GM12891 (cell line): Measurements from ENCODE around the gene COL4A2.

Experiments used
- DNase-seq: peaks from one replicate; pipeline ENCODE4 v3.0.0; 2011; ENCODE audit warnings: low spot score; ENCODE audit not compliant: insufficient read length
- FAIRE-seq: peaks from 2 replicates; lab custom pipeline; 2011; peaks lifted over from hg19 to GRCh38; lab: Jason Lieb, UNC
- PAX5 ChIP-seq: IDR thresholded peaks from 2 replicates; pipeline ENCODE4 v1.6.1; 2011; ENCODE audit warnings: low read length, moderate library complexity, mild to moderate bottlenecking; ENCODE audit not compliant: insufficient read depth, severe bottlenecking
- POLR2A ChIP-seq: IDR thresholded peaks from 2 replicates; pipeline ENCODE4 v1.6.1; 2011; ENCODE audit warnings: low read depth, low read length, control low read depth
- POLR2AphosphoS5 ChIP-seq: IDR thresholded peaks from 2 replicates; pipeline ENCODE4 v1.6.1; 2011; ENCODE audit warnings: low read depth, low read length, control low read depth
- POU2F2 ChIP-seq: IDR thresholded peaks from 2 replicates; pipeline ENCODE4 v1.6.1; 2011; ENCODE audit warnings: low read depth, mild to moderate bottlenecking, control low read depth, low read length, moderate library complexity
- SPI1 ChIP-seq: IDR thresholded peaks from 2 replicates; pipeline ENCODE4 v1.6.1; 2011; ENCODE audit warnings: low read depth, low read length, control low read depth
- TAF1 ChIP-seq: IDR thresholded peaks from 2 replicates; pipeline ENCODE4 v1.6.1; 2011; ENCODE audit warnings: low read depth, low read length, control low read depth

Gene COL4A2

DNA sequence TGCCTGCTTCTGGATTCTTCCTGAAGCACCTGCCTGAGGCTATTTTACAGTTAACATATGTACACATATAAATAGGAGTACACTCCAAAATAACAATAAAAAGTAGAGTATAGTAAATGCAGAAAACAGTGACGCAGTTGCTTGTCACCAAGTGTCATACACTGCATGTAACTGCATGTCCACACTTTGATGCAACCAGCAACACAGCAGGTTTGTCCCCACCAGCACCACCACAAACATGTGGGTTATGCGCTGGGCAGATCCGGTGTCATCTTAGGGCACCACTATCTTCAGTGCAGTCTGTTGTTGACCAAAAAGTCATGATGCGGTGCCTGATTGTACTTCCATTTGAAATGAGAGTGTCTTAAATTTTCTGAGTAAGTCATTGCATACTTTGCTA, 51.3 kb downstream of the COL4A2 start:
- TF ChIP-seq SPI1 (no peak), POLR2A (no peak), TAF1 (no peak), POLR2AphosphoS5 (no peak), POU2F2 (no peak), PAX5 (no peak)
- no peak for FAIRE-seq

DNA sequence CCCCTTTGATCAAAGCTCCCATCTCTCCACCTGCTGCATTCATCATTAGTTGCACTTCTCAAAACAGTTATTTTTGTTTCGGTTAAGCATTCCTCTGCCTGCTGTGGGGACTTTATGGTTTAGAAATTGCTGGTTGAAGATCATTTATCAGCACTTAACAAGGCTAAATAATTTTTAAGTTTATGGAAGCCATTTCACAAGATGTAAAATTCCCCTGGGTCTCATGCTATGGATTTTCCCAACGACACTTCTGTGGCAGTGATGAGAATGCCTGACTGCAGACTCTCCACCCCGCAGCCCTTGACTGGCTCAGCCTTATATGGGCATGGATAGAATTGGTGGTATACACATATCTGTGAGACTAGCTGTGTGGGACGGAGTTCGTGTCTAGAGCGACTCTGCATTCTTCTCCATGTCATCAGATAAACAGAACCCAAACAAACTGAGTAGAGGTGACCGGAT, 52.8 kb downstream of the COL4A2 start:
- DNase-seq = no peak
- no peak for FAIRE-seq
- TF ChIP-seq TAF1 (no peak), SPI1 (no peak), POU2F2 (no peak), POLR2A (no peak), POLR2AphosphoS5 (no peak), PAX5 (no peak)

More for the DNA sequence above, 51.3 kb downstream of the COL4A2 start:
- DNase-seq = no peak

DNA sequence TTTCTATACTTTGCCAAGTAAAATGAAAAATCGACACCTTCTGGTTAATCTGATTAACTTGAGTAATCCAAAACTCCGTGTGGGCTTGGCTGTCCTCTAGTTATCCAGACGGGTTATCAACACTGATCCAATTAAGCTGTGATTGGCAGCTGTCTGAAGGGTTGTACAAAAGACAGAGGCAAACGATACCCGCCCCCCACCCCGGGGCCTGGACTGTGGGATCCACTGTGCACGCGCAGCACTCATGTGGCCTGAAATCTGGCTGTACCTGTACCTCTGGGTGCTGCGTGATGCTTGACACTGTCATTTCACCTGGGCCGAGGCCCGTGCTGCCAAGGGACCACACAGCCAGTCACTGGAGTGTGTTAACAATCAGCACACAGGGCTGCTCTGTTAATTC, 53.5 kb downstream of the COL4A2 start:
- FAIRE-seq = no peak

DNA sequence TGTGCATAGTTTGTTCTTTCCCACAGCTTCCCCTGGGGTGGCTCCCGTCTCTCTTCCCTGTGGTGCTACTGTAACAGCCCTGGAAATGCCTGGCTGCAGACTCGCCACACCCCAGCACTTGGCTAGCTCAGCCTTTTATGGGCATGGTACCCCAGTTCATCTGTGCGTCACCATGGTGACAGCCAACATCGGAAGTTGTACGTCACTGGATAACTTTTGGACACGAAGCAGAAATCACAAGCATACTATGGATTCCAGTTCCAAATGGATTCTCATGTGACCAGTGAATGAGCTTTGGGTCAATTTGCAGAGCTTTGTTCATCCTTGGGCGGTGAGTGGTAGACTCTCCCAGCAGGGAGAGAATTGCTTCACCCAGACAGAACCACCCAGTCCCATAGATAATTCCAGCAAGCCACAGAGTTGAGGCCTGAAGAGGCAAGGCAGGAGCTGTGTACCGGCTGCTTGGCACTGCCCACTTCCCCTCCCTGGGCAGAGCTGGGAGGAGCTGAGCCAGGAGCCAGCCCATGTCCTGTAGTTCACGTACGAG, 54.4 kb downstream of the COL4A2 start:
- no peak for TF ChIP-seq PAX5
- no peak for TF ChIP-seq POU2F2
- TF ChIP-seq SPI1 = no peak
- no peak for TF ChIP-seq POLR2A
- TF ChIP-seq TAF1 = no peak
- TF ChIP-seq POLR2AphosphoS5 = no peak
- FAIRE-seq (no peak), DNase-seq (no peak)

More for the DNA sequence above, 53.5 kb downstream of the COL4A2 start:
- DNase-seq = no peak
- TF ChIP-seq TAF1 (no peak), POU2F2 (no peak), PAX5 (no peak), POLR2A (no peak), POLR2AphosphoS5 (no peak), SPI1 (no peak)

DNA sequence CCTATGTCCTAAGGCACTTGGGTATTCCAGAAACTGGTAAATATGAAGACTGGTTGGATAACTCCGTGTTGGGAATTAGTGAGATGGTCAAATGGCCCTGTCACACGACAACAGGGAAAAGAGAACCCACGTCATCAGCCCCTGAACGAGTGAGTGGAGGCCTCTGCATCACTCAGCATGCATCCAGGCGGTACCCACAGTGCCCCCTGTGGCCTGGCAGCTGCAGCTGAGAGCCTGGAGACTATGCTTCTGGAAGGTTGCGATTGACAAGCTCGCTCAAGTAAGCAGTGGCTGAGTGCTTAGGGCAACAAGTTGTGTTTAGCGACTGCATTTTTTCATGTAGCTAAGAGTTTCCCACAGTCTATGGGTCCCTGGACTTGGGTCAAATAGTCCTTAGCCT, 55.9 kb downstream of the COL4A2 start:
- no peak for FAIRE-seq
- DNase-seq = no peak
- TF ChIP-seq TAF1 (no peak), POU2F2 (no peak), POLR2AphosphoS5 (no peak), PAX5 (no peak), SPI1 (no peak), POLR2A (no peak)

DNA sequence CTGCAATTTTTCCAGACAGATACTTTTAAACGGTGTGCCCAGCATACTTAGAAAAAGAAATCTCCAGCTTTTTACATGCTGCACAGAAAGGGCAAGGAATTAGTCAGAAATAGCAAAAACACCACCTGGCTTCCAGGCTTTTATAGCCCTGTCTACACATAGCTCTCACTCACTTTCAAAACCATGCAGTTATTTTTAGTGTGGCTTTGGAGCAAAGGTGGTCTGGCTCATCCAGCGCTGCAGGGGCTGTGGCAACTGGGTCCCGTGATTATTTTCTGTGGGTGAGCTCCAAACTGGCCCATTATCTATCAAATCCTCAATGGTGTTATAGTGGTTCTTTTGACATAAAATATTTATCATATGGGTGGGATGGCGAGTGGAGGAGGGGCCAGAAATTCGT, 57.0 kb downstream of the COL4A2 start:
- FAIRE-seq (no peak), DNase-seq (no peak)
- TF ChIP-seq PAX5 (no peak), TAF1 (no peak), POLR2A (no peak), POLR2AphosphoS5 (no peak), POU2F2 (no peak), SPI1 (no peak)

DNA sequence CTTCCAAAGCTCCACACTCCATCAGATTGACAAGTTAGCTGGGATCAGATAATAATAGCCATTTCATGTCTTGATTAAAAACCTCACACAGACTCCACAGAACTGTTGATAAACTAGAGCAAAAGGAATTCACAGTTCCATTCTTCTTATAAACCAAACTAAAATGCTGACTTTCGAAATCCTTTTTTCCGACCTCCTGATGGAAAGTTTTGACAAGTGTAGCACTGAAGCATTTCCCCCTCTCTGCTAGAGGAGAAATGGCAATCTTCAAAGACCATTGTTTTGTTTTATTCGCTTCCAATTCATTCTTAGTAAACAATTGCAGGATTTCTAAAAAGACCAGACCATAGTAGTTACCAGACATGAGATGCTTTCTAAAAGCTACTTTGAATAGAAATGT, 58.8 kb downstream of the COL4A2 start:
- TF ChIP-seq POLR2AphosphoS5 (no peak), POU2F2 (no peak)
- DNase-seq (no peak), FAIRE-seq (no peak)

DNA sequence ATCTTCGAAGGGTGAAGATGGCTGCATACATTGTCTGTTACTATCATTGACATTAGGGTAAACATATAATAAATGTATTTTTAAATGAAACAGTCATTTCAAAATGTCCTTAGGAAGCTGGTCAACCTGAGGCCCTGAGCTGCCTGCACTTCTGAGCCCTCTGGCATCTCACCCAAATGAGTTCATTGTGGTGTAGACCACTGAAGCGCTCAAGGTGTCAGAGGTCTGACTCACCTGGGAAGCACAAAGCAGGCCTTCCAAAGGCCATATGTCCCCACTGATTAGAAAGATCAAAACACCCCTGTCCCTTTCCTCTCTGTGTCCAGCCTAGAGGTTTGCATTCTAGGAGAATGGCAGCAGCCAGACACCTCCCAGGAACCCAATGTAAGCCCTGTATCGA, 59.6 kb downstream of the COL4A2 start:
- no peak for FAIRE-seq
- TF ChIP-seq POU2F2 (no peak), TAF1 (no peak), POLR2A (no peak), SPI1 (no peak), PAX5 (no peak), POLR2AphosphoS5 (no peak)
- DNase-seq = no peak

DNA sequence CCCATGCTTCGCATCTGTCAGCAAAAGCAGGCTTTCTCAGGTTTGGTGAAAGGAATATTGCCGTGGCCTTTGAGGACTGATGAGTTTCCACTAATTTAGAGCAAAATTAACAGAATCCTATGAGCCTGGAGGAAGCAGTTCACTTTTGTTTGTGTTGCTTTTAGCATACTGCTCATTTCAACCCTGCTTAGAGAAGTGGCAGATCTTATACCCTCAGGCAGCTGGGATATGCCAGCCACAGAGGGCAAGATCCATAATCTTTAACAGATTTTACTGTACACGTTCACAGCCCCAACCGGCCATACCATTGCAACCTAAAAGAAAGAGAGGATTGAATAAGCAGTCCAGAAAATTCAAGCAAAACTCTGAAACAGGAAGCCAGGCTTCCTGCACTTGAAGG, 60.5 kb downstream of the COL4A2 start:
- FAIRE-seq = no peak
- TF ChIP-seq TAF1 = no peak
- TF ChIP-seq POLR2A = no peak
- TF ChIP-seq POLR2AphosphoS5 = no peak
- DNase-seq = no peak

DNA sequence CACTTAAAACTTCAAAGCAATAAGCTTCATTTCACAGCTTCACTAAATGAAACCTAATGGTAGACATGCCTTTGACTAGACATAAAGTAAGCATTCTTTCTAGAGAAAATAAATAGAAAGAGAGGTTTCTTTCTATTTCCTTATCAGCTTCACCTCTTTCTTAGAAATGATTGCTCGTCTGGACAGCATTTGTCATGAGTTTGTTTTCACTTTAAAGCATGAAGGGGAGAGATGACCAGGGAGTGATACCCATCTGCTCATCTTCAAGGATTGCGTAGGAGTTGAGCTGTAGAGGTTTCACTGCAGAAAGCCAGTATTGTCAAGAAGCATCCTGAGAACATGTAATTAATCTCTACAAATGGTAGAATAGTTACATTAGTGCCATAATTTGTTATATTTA, 61.3 kb downstream of the COL4A2 start:
- DNase-seq (no peak), FAIRE-seq (no peak)
- no peak for TF ChIP-seq PAX5
- TF ChIP-seq TAF1 = no peak
- TF ChIP-seq POU2F2 = no peak
- TF ChIP-seq SPI1 = no peak
- no peak for TF ChIP-seq POLR2A
- TF ChIP-seq POLR2AphosphoS5 = no peak
